Neural progenitor cell (in vitro differentiated cells): Measurements from ENCODE around the gene H6PD. TPM values are rescaled to one million over a fixed set of nuclear protein-coding genes. Genes with fewer than 3 reads are reported as not detected.

ENCODE experiments used
- DNase-seq: peaks from one replicate; pipeline ENCODE4 v3.0.0-alpha.2; 2016; ENCODE audit warnings: low spot score
- H2AFZ ChIP-seq: fragments of 200-600 bp; sonication (generic); replicated peaks from 2 replicates; pipeline ENCODE4 v1.6.1; 2016; ENCODE audit warnings: antibody characterized with exemption
- H3F3A ChIP-seq: fragments of 200-600 bp; sonication (generic); 2 replicates; pipeline ENCODE4 v1.6.1; 2016; ENCODE audit warnings: antibody characterized with exemption, low read depth
- H3K27ac ChIP-seq: fragments of 200-600 bp; sonication (generic); 2 replicates; pipeline ENCODE4 v1.5.1; 2016; ENCODE audit warnings: mild to moderate bottlenecking
- H3K27me3 ChIP-seq: fragments of 200-600 bp; sonication (generic); 2 replicates; pipeline ENCODE4 v1.6.1; 2016; ENCODE audit warnings: mild to moderate bottlenecking, moderate library complexity
- H3K36me3 ChIP-seq: fragments of 200-600 bp; sonication (generic); 2 replicates; pipeline ENCODE4 v1.5.1; 2016
- H3K4me1 ChIP-seq: fragments of 200-600 bp; sonication (generic); 2 replicates; pipeline ENCODE4 v1.6.1; 2016; ENCODE audit warnings: mixed run types
- H3K4me2 ChIP-seq: fragments of 200-600 bp; sonication (generic); 2 replicates; pipeline ENCODE4 v1.6.1; 2016
- H3K4me3 ChIP-seq: fragments of 200-600 bp; sonication (generic); 2 replicates; pipeline ENCODE4 v1.5.1; 2016
- H3K79me2 ChIP-seq: fragments of 200-600 bp; sonication (generic); 2 replicates; pipeline ENCODE4 v1.6.1; 2016; ENCODE audit warnings: low read depth
- H3K9ac ChIP-seq: fragments of 200-600 bp; sonication (generic); 2 replicates; pipeline ENCODE4 v1.6.1; 2016
- H3K9me3 ChIP-seq: fragments of 200-600 bp; sonication (generic); 2 replicates; pipeline ENCODE4 v1.5.1; 2016; ENCODE audit warnings: low read depth
- H4K20me1 ChIP-seq: fragments of 200-600 bp; sonication (generic); 2 replicates; pipeline ENCODE4 v1.6.1; 2016; ENCODE audit warnings: low read depth
- H3K27ac Mint-ChIP-seq: 3 replicates; pipeline ENCODE4 v1.8.0; 2021; ENCODE audit warnings: mixed read lengths
- H3K27me3 Mint-ChIP-seq: 2 replicates; pipeline ENCODE4 v1.8.0; 2022; ENCODE audit warnings: low read depth, mild to moderate bottlenecking, inconsistent platforms, moderate library complexity, mixed read lengths; ENCODE audit not compliant: insufficient read depth
- H3K36me3 Mint-ChIP-seq: 3 replicates; pipeline ENCODE4 v1.8.0; 2021; ENCODE audit warnings: mixed read lengths
- H3K4me1 Mint-ChIP-seq: 3 replicates; pipeline ENCODE4 v1.8.0; 2021; ENCODE audit warnings: mixed read lengths
- H3K4me3 Mint-ChIP-seq: 3 replicates; pipeline ENCODE4 v1.8.0; 2021; ENCODE audit warnings: mild to moderate bottlenecking, moderate library complexity, mixed read lengths
- H3K9me3 Mint-ChIP-seq: 3 replicates; pipeline ENCODE4 v1.8.0; 2020; ENCODE audit warnings: mixed read lengths
- EZH2 ChIP-seq: fragments of 200-600 bp; sonication (generic); IDR thresholded peaks from 2 replicates; pipeline ENCODE4 v1.6.1; 2017; ENCODE audit warnings: antibody characterized with exemption, mild to moderate bottlenecking, moderate library complexity
- EZH2phosphoT487 ChIP-seq: fragments of 200-600 bp; sonication (generic); IDR thresholded peaks from 2 replicates; pipeline ENCODE4 v1.6.1; 2017; ENCODE audit warnings: antibody characterized with exemption
- total RNA-seq: library from RNA; depleted of rRNA; stranded (reverse); fragments of >200 nt; gene quantifications from 2 replicates; pipeline ENCODE4 v1.2.3, GENCODE V29; 2015; ENCODE audit warnings: low replicate concordance
- TF ChIP-seq, protein P1 (sequence below): fragments of 200-600 bp; sonication (generic); IDR thresholded peaks from 2 replicates; pipeline ENCODE4 v1.5.1; 2017; ENCODE audit warnings: antibody characterized with exemption, mild to moderate bottlenecking

H6PD gene
- total RNA-seq, 1 donor from 2014 or later, result 6.0 TPM

GRCh38 chr1:9235560-9235959 is 986 bp downstream of the H6PD start:
- no peaks in the 10 kb centered on the region for H3K27me3 ChIP-seq
- H3K4me3 Mint-ChIP-seq, result peak overlapping the region; percentile 94
- no peak for DNase-seq
- H3K4me3 ChIP-seq, result peak overlapping the region; percentile 72
- H3K9me3 ChIP-seq, result no peaks in the 10 kb centered on the region
- no peak overlapping the region for H3K9ac ChIP-seq
- TF ChIP-seq, protein P1, sequence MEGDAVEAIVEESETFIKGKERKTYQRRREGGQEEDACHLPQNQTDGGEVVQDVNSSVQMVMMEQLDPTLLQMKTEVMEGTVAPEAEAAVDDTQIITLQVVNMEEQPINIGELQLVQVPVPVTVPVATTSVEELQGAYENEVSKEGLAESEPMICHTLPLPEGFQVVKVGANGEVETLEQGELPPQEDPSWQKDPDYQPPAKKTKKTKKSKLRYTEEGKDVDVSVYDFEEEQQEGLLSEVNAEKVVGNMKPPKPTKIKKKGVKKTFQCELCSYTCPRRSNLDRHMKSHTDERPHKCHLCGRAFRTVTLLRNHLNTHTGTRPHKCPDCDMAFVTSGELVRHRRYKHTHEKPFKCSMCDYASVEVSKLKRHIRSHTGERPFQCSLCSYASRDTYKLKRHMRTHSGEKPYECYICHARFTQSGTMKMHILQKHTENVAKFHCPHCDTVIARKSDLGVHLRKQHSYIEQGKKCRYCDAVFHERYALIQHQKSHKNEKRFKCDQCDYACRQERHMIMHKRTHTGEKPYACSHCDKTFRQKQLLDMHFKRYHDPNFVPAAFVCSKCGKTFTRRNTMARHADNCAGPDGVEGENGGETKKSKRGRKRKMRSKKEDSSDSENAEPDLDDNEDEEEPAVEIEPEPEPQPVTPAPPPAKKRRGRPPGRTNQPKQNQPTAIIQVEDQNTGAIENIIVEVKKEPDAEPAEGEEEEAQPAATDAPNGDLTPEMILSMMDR, result no peak
- TF ChIP-seq EZH2 (no peak), EZH2phosphoT487 (no peak)
- no peaks in the 10 kb centered on the region for H3K9me3 Mint-ChIP-seq
- no peaks in the 10 kb centered on the region for H4K20me1 ChIP-seq
- no peak overlapping the region for H3K27ac ChIP-seq
- no peak overlapping the region for H3K27ac Mint-ChIP-seq
- H3K27me3 Mint-ChIP-seq, result peaks cover 10% of the 10 kb centered on the region
- no peaks in the 10 kb centered on the region for H3K79me2 ChIP-seq
- H3K4me1 ChIP-seq, result peaks cover 7% of the 10 kb centered on the region
- peaks cover 33% of the 10 kb centered on the region for H3K4me1 Mint-ChIP-seq
- peaks cover 6% of the 10 kb centered on the region for H3K36me3 Mint-ChIP-seq
- H2AFZ ChIP-seq, result no peak overlapping the region
- peaks cover 24% of the 10 kb centered on the region for H3F3A ChIP-seq
- H3K4me2 ChIP-seq, result peak overlapping the region; percentile 99
- no peaks in the 10 kb centered on the region for H3K36me3 ChIP-seq

DNA sequence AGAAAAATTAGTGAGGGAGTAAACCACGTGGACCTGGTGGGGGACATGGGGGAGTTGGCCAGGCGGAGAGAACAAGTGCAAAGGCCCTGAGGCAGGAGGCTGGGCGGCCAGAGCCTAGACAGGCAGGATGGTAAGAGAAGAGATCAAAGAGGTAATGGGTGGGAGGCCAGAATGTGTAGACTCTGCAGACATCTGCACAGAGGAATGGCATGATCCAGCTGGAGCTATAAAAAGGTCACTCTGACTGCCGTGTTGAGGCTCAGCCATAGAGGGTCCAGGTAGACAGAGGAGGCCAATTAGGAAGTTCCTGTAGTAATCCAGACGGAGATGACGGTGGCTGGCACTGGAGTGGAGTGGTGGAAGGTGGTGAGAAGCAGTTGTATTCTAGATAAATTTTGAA is 3.6 kb downstream of the H6PD start:
- Histone ChIP-seq H3K4me3 (no peak overlapping the region), H3K4me1 (peaks cover 7% of the 10 kb centered on the region), H3K79me2 (no peaks in the 10 kb centered on the region), H3K4me2 (no peak overlapping the region), H3F3A (peaks cover 22% of the 10 kb centered on the region), H3K27ac (no peak overlapping the region), H3K27me3 (no peaks in the 10 kb centered on the region), H3K36me3 (no peaks in the 10 kb centered on the region), H3K9ac (no peak overlapping the region), H4K20me1 (peaks cover 4% of the 10 kb centered on the region), H2AFZ (no peak overlapping the region), H3K9me3 (no peaks in the 10 kb centered on the region)
- Mint-ChIP-seq H3K27ac (no peak overlapping the region), H3K4me3 (no peak overlapping the region), H3K36me3 (peaks cover 8% of the 10 kb centered on the region), H3K4me1 (peaks cover 35% of the 10 kb centered on the region), H3K9me3 (no peaks in the 10 kb centered on the region), H3K27me3 (peaks cover 9% of the 10 kb centered on the region)
- TF ChIP-seq, protein P1, result no peak
- DNase-seq, result no peak

DNA sequence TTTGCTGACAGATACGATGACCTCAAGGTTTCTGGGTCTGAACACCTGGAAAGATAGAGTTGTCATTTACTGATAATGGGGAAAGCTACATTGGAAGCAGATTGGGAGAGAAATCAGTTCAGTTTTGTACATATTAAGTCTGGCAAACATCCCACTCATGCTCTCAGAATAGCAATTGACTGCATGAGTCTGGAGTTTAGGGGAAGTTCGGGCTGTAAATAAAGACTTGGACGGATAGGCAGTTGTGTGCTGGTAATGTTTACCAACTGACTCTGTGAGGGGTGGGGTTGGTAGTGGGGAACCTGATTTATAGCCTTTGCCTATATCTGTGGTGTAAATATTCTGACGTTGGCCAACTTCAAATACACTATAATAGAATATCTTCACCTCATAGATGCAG is 4.0 kb downstream of the H6PD start:
- peaks cover 32% of the 10 kb centered on the region for H3K4me1 Mint-ChIP-seq
- peaks cover 9% of the 10 kb centered on the region for H3K27me3 Mint-ChIP-seq
- DNase-seq, result no peak
- peaks cover 8% of the 10 kb centered on the region for H3K36me3 Mint-ChIP-seq
- H3K4me3 Mint-ChIP-seq, result no peak overlapping the region
- Histone ChIP-seq H3K9me3 (no peaks in the 10 kb centered on the region), H3K4me2 (no peak overlapping the region), H3F3A (peaks cover 18% of the 10 kb centered on the region), H3K36me3 (no peaks in the 10 kb centered on the region), H3K4me3 (no peak overlapping the region), H4K20me1 (peaks cover 4% of the 10 kb centered on the region), H2AFZ (no peak overlapping the region), H3K9ac (no peak overlapping the region), H3K79me2 (no peaks in the 10 kb centered on the region), H3K27ac (no peak overlapping the region), H3K27me3 (no peaks in the 10 kb centered on the region), H3K4me1 (peaks cover 7% of the 10 kb centered on the region)
- TF ChIP-seq, protein P1, result no peak
- TF ChIP-seq EZH2phosphoT487, result no peak
- no peak for TF ChIP-seq EZH2
- no peak overlapping the region for H3K27ac Mint-ChIP-seq
- no peaks in the 10 kb centered on the region for H3K9me3 Mint-ChIP-seq
